Fibroblast of lung (primary cell): Measurements from ENCODE around the gene AGPAT1. TPM values are rescaled to one million over a fixed set of nuclear protein-coding genes. Genes with fewer than 3 reads are reported as not detected.
"Not testable (repeated sequence)": the region's sequence is repeated elsewhere in the genome, so short reads cannot be mapped to it uniquely, and the experiment has no call there.

ENCODE experiments used
- DNase-seq, 2 donors: peaks; one replicate each; pipeline versions ENCODE4 v3.0.0 to v3.0.0-alpha.2; 2010; ENCODE audit warnings: low read depth in 2 of 2
- H2AFZ ChIP-seq: 2 replicates; pipeline ENCODE4 v1.5.1; 2012; ENCODE audit warnings: low read length, control low read depth, inconsistent platforms
- H3K27ac ChIP-seq: 2 replicates; pipeline ENCODE4 v1.5.1; 2011; ENCODE audit warnings: low read length, control low read depth; ENCODE audit not compliant: insufficient read depth
- H3K27me3 ChIP-seq: 2 replicates; pipeline ENCODE4 v1.5.1; 2011; ENCODE audit warnings: mild to moderate bottlenecking, low read length; ENCODE audit not compliant: control insufficient read depth, insufficient read depth
- H3K36me3 ChIP-seq: 2 replicates; pipeline ENCODE4 v1.5.1; 2011; ENCODE audit warnings: low read length; ENCODE audit not compliant: control insufficient read depth, insufficient read depth
- H3K4me1 ChIP-seq: 2 replicates; pipeline ENCODE4 v1.5.1; 2011; ENCODE audit warnings: low read length; ENCODE audit not compliant: control insufficient read depth, insufficient read depth; ENCODE audit errors: extremely low read depth
- H3K4me2 ChIP-seq: 2 replicates; pipeline ENCODE4 v1.5.1; 2011; ENCODE audit warnings: low read length, control low read depth; ENCODE audit not compliant: insufficient read depth; ENCODE audit errors: extremely low read depth
- H3K4me3 ChIP-seq, 4 experiments: fragments of 200-600 bp in 1 of 4; sonication (generic) in 1 of 4; replicated peaks in 1 of 4; 2 replicates each; pipeline ENCODE4 v1.5.1; 2011 to 2016; ENCODE audit warnings: low read length in 4 of 4, low read depth in 3 of 4, mild to moderate bottlenecking in 3 of 4, control low read depth in 2 of 4, inconsistent platforms in 1 of 4, mixed read lengths in 1 of 4; ENCODE audit not compliant: insufficient read depth in 1 of 4; ENCODE audit errors: control extremely low read depth in 1 of 4
- H3K79me2 ChIP-seq: 2 replicates; pipeline ENCODE4 v1.5.1; 2012; ENCODE audit warnings: mild to moderate bottlenecking, low read length, inconsistent platforms; ENCODE audit not compliant: control insufficient read depth, insufficient read depth
- H3K9ac ChIP-seq: 2 replicates; pipeline ENCODE4 v1.5.1; 2011; ENCODE audit warnings: mild to moderate bottlenecking, low read length, control low read depth; ENCODE audit not compliant: insufficient read depth
- H3K9me3 ChIP-seq: 2 replicates; pipeline ENCODE4 v1.5.1; 2012; ENCODE audit warnings: low read depth, low read length; ENCODE audit not compliant: control insufficient read depth, insufficient read depth
- H4K20me1 ChIP-seq: 2 replicates; pipeline ENCODE4 v1.5.1; 2011; ENCODE audit warnings: low read length; ENCODE audit not compliant: control insufficient read depth, insufficient read depth; ENCODE audit errors: extremely low read depth
- EZH2 ChIP-seq: IDR thresholded peaks from 2 replicates; pipeline ENCODE4 v1.5.1; 2012; ENCODE audit warnings: low read length, control low read depth, mild to moderate bottlenecking; ENCODE audit errors: missing control alignments
- polyA plus RNA-seq, 2 donors: library from polyadenylated mRNA; depleted of rRNA in 1 of 2; stranded (reverse) in 1 of 2; unstranded in 1 of 2; fragments of >200 nt; gene quantifications; 2 replicates each; pipeline ENCODE4 v1.2.1, GENCODE V29; 2011 to 2012; ENCODE audit warnings: missing spikeins in 1 of 2
- total RNA-seq: library from RNA; depleted of rRNA; stranded (reverse); fragments of >200 nt; gene quantifications from 2 replicates; pipeline ENCODE4 v1.2.1, GENCODE V29; 2014
- TF ChIP-seq, protein P1 (sequence below), 2 donors: IDR thresholded peaks in 1 of 2; conservative IDR thresholded peaks in 1 of 2; 1 replicate in 1 of 2; 2 replicates in 1 of 2; pipeline ENCODE4 v1.5.1; 2011 to 2012; ENCODE audit warnings: low read length in 2 of 2, control low read depth in 1 of 2, inconsistent platforms in 1 of 2, low read depth in 1 of 2, mild to moderate bottlenecking in 1 of 2

AGPAT1 gene
- total and polyA plus RNA-seq, 2 donors (not counting 1 experiment from before 2014, with no cell fraction given) = 22.1 to 79.0 TPM

GRCh38 chr6:32188381-32189068 lies 12.6 kb upstream of the AGPAT1 start:
- TF ChIP-seq EZH2 = no peak
- TF ChIP-seq, protein P1, sequence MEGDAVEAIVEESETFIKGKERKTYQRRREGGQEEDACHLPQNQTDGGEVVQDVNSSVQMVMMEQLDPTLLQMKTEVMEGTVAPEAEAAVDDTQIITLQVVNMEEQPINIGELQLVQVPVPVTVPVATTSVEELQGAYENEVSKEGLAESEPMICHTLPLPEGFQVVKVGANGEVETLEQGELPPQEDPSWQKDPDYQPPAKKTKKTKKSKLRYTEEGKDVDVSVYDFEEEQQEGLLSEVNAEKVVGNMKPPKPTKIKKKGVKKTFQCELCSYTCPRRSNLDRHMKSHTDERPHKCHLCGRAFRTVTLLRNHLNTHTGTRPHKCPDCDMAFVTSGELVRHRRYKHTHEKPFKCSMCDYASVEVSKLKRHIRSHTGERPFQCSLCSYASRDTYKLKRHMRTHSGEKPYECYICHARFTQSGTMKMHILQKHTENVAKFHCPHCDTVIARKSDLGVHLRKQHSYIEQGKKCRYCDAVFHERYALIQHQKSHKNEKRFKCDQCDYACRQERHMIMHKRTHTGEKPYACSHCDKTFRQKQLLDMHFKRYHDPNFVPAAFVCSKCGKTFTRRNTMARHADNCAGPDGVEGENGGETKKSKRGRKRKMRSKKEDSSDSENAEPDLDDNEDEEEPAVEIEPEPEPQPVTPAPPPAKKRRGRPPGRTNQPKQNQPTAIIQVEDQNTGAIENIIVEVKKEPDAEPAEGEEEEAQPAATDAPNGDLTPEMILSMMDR (conservative IDR thresholded peaks at IDR 0.05 in 1 of 2, IDR thresholded peaks at IDR 0.05 in 1 of 2; ENCODE audit: low read depth in 1 of 2, low read length in 2 of 2) = no peak
- H3K27ac ChIP-seq = peak overlapping the region; percentile 69
- peak overlapping the region; percentile 34 to 83 (median 72) for H3K4me3 ChIP-seq
- H3K36me3 ChIP-seq = peaks cover 8% of the 10 kb centered on the region
- peak overlapping the region; percentile 93 for H3K4me2 ChIP-seq
- no peaks in the 10 kb centered on the region for H3K9me3 ChIP-seq
- H4K20me1 ChIP-seq = no peaks in the 10 kb centered on the region
- H2AFZ ChIP-seq = no peak overlapping the region
- peak; percentile 22 to 26 for DNase-seq
- H3K27me3 ChIP-seq = no peaks in the 10 kb centered on the region
- H3K9ac ChIP-seq = peak overlapping the region; percentile 69
- peaks cover 11% of the 10 kb centered on the region for H3K4me1 ChIP-seq
- peaks cover 20% of the 10 kb centered on the region for H3K79me2 ChIP-seq

GRCh38 chr6:32187725-32188380 lies 12.0 kb upstream of the AGPAT1 start:
- Histone ChIP-seq H3K4me3 (peak overlapping the region; percentile 34 to 83 (median 72)), H3K4me1 (peaks cover 11% of the 10 kb centered on the region), H3K4me2 (peak overlapping the region; percentile 93), H3K79me2 (peaks cover 20% of the 10 kb centered on the region)
- H2AFZ ChIP-seq, H3K36me3 ChIP-seq, H3K9me3 ChIP-seq, DNase-seq, H3K27me3 ChIP-seq, H4K20me1 ChIP-seq, H3K27ac ChIP-seq, H3K9ac ChIP-seq: not testable (repeated sequence)

GRCh38 chr6:32187009-32187709 lies 11.3 kb upstream of the AGPAT1 start:
- Histone ChIP-seq H3K36me3 (peaks cover 12% of the 10 kb centered on the region), H3K27ac (no peak overlapping the region), H3K4me3 (no peak overlapping the region), H3K79me2 (peaks cover 20% of the 10 kb centered on the region), H3K27me3 (no peaks in the 10 kb centered on the region), H3K9me3 (no peaks in the 10 kb centered on the region), H2AFZ (no peak overlapping the region), H3K4me1 (peaks cover 6% of the 10 kb centered on the region), H3K4me2 (no peak overlapping the region), H3K9ac (no peak overlapping the region), H4K20me1 (no peaks in the 10 kb centered on the region)
- TF ChIP-seq EZH2 = no peak
- TF ChIP-seq, protein P1 (conservative IDR thresholded peaks at IDR 0.05 in 1 of 2, IDR thresholded peaks at IDR 0.05 in 1 of 2; ENCODE audit: low read depth in 1 of 2, low read length in 2 of 2) = no peak
- DNase-seq = no peak

DNA sequence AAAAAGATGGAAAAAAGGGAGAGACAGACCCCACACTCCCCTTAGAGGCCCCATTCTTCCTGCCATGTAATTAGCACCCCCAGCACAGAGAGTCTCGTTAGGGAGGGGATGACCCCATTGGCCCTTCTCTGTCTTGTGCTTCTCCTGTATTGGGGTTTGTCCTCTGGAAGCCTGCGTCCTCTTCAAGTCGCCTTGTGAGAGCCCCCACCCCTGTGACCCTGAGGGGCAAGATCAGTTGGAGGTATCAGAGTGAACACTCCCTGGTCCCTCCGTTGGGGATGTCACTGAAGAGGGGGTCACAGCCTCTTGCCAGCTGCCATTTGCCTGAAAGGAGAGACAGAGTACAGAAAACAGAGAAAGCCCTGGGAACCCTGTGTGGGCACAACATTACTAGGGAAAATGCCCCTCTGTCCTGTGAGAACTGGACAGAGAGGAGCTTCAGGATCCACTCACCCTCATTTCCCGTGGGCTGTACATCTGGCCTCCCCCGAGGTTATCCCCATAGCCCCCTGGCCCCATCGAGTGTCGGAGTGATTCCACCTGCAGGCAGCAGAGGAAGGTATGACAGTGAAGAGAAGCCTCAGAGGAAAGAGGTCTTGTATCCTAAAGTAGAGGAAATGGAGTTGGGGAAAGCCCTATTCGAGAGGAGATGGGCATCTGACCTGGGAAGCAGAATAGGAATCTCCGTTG lies 10.4 kb upstream of the AGPAT1 start:
- H3K36me3 ChIP-seq = peaks cover 12% of the 10 kb centered on the region
- not testable (repeated sequence) for H2AFZ ChIP-seq, H3K27me3 ChIP-seq, H3K4me3 ChIP-seq, H3K4me1 ChIP-seq, H3K9me3 ChIP-seq, H4K20me1 ChIP-seq, DNase-seq, H3K9ac ChIP-seq, H3K4me2 ChIP-seq
- peaks cover 20% of the 10 kb centered on the region for H3K79me2 ChIP-seq
- H3K27ac ChIP-seq = peak overlapping the region; percentile 57

DNA sequence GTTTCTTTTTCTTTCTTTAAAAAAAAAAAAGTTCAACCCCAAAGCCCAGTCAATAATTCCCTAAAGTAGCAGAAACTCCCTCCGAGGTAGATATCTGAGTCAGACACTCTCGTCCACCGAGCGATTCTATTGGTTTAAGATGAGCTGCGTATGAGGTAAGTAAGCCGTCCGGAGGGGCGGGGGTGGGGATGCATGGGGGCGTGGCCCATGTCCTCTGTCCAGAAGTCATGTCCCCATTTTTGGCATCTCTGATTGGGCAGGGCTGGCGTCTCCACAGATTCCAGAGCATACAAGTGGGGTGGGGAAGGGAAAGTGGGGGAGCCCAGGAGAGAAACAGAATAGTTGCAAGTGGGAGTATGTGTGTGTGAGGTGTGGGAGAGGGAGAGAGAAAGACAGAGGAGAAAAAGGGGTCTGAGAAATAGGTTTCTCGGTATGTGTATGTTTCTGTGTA lies 9.8 kb upstream of the AGPAT1 start:
- Histone ChIP-seq H3K36me3 (peaks cover 15% of the 10 kb centered on the region), H3K27ac (peak overlapping the region; percentile 57), H3K79me2 (peaks cover 20% of the 10 kb centered on the region)
- H2AFZ ChIP-seq, H3K27me3 ChIP-seq, H3K9me3 ChIP-seq, H3K4me1 ChIP-seq, H3K4me2 ChIP-seq, H4K20me1 ChIP-seq, H3K9ac ChIP-seq, H3K4me3 ChIP-seq: not testable (repeated sequence)
- DNase-seq = peak; percentile 88 to 90
